Activated CD4-positive, CD25-positive, alpha-beta regulatory T cell treated with anti-CD3 and anti-CD28 coated beads, Interleukin-2, amount 50 U/mL, for 72 hours (primary cell): ENCODE measurements around the gene HOXA5.

ENCODE experiments used
- DNase-seq: peaks from one replicate; pipeline ENCODE4 v3.0.0; 2021

The HOXA5 gene

DNA sequence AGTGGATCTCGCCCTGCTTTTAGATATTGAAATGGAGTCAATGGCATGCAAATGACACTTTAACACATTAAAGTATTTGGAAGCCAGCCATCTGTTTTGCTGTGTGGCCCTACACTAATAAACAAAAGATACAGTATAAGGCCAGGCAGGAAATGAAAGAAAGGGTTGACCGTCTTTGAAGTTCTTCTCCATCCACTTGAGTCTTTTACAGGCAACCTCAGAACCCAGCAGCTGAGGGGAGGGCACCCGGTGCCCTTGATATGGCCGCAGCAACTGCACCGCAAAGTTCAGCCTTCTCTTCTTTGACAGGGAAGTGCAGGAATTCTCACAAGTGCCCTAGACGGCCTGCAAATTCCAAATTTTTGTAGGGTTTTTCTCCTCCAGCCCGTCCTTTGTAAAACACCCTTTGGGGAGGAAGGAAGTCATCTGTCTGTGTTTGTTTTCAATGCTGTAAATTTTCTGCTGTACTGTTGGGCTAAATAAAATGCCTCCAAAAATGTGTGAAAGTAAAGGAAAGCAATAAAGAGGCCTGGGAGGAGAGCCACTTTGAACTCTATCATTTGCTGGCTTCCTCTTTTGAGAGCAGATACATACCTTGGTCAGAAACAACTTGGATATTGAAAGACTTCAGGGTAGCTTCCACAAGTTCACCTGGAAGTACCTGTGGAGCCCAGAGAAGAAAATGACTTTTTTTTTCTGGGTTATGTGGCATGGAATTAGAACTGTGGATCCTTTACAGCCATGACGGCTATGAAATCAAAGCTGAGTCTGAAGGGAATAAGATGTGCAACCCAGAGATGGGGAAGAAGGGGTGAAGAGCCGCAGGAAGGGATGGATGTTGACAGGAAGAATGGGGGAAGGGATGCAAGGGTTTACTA, 51.3 kb downstream of the HOXA5 start:
- DNase-seq, result no peak

DNA sequence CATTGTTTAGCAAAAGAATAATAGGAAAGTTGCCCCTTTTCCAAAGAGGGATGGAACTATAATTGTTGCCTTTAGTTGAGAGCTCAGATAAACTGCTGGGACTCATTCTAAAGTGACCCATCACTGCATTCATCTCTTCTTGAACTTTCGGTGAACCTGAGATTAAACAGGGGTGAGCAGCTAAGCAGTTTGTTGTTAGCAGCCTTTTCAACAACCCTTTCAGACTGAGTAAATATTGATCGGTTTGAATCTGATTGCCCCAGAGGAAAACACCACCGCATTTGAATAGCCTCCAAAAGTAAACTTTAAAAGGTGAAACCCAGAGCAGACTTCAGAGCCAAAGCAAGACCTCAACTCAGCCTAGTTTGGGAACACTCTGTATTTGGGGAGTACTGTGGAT, 52.4 kb downstream of the HOXA5 start:
- no peak for DNase-seq
